B cell (primary cell): ENCODE measurements around the gene LRRC7.

Experiments
- CTCF ChIP-seq: fragments of 200-600 bp; IDR thresholded peaks from one replicate; pipeline ENCODE4 v1.8.0; 2022; ENCODE audit warnings: antibody characterized with exemption, mild to moderate bottlenecking
- EZH2 ChIP-seq: IDR thresholded peaks from 2 replicates; pipeline ENCODE4 v1.6.1; 2012; ENCODE audit warnings: borderline replicate concordance, low read depth, mild to moderate bottlenecking, moderate library complexity, low read length; ENCODE audit not compliant: insufficient read depth, poor library complexity, severe bottlenecking

- TF ChIP-seq CTCF (no peak), EZH2 (no peak)
These were observed 90.2 kb downstream of the LRRC7 start for GRCh38 chr1:69657971-69658370.
